ACC112 (cell line): ENCODE results near the gene SAMD14.

Experiments
- H2AFZ ChIP-seq: fragments of 200-600 bp; sonication (generic); one replicate; pipeline ENCODE4 v1.6.0; 2017; ENCODE audit warnings: antibody characterized with exemption, low read length; ENCODE audit not compliant: unreplicated experiment
- H3K27ac ChIP-seq: fragments of 200-600 bp; sonication (generic); 2 replicates; pipeline ENCODE4 v1.5.1; 2014; ENCODE audit warnings: low read depth, mild to moderate bottlenecking, antibody characterized with exemption, low read length, moderate library complexity
- H3K27me3 ChIP-seq: fragments of 200-600 bp; sonication (generic); 2 replicates; pipeline ENCODE4 v1.6.1; 2014; ENCODE audit warnings: mild to moderate bottlenecking, antibody characterized with exemption, low read length, moderate library complexity, mixed read lengths; ENCODE audit not compliant: insufficient read depth
- H3K36me3 ChIP-seq: fragments of 200-600 bp; sonication (generic); 2 replicates; pipeline ENCODE4 v1.6.1; 2016; ENCODE audit warnings: mild to moderate bottlenecking, antibody characterized with exemption, low read length, moderate library complexity, mixed read lengths; ENCODE audit not compliant: insufficient read depth
- H3K4me1 ChIP-seq: fragments of 200-600 bp; sonication (generic); one replicate; pipeline ENCODE4 v1.6.1; 2016; ENCODE audit warnings: low read length, mixed read lengths; ENCODE audit not compliant: insufficient read depth, unreplicated experiment, control insufficient read depth
- H3K4me3 ChIP-seq: fragments of 200-600 bp; sonication (generic); 2 replicates; pipeline ENCODE4 v1.5.1; 2014; ENCODE audit warnings: mild to moderate bottlenecking, low read depth, low read length
- H3K79me2 ChIP-seq: fragments of 200-600 bp; sonication (generic); one replicate; pipeline ENCODE4 v1.6.0; 2016; ENCODE audit warnings: low read length; ENCODE audit not compliant: control insufficient read depth, unreplicated experiment, insufficient read depth

Gene SAMD14

GRCh38 chr17:50128441-50129352, 1.3 kb downstream of the SAMD14 start:
- Histone ChIP-seq H3K27me3 (peaks cover 12% of the 10 kb centered on the region; the same call in 1 of the 2 replicates), H3K4me1 (peaks cover 25% of the 10 kb centered on the region), H3K27ac (no peak overlapping the region), H2AFZ (no peak overlapping the region), H3K4me3 (peak overlapping the region; percentile 83), H3K36me3 (no peaks in the 10 kb centered on the region), H3K79me2 (no peaks in the 10 kb centered on the region)

- no peak overlapping the region for H3K27ac ChIP-seq
- no peak overlapping the region for H3K4me3 ChIP-seq
- H3K27me3 ChIP-seq: peaks cover 12% of the 10 kb centered on the region; the same call in 1 of the 2 replicates
- H3K36me3 ChIP-seq: no peaks in the 10 kb centered on the region
- no peaks in the 10 kb centered on the region for H3K79me2 ChIP-seq
- H2AFZ ChIP-seq: no peak overlapping the region
- peaks cover 16% of the 10 kb centered on the region for H3K4me1 ChIP-seq
Measured at GRCh38 chr17:50127697-50128361, 2.1 kb downstream of the SAMD14 start.

DNA sequence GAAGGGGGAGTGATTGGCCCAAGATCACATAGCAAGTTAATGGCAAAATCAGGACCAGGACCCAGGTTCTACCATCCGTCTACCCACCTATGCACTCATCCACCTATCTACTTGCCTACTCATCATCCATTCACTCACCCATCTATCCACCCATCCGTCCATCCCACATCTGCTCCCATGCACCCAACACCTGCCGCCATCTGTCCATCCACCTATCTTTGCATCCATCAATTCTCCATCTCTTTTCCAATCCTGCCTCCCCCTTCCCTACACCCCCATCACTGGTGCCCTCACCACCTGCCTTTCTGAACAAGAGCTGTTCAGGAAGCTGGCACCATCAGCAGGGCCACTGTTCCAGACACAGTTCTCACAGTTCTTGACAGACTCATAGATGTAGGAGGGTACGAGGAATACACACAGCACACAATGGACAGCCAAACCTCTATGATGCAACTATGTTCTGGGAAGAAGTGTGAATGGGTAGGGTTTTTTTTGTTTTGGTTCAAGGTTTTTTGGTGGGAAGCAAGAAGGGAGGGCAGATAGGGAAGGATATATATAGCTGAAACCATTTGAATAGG, 4.5 kb downstream of the SAMD14 start:
- H3K36me3 ChIP-seq: no peaks in the 10 kb centered on the region
- no peaks in the 10 kb centered on the region for H3K79me2 ChIP-seq
- H3K27me3 ChIP-seq: peaks cover 12% of the 10 kb centered on the region; the same call in 1 of the 2 replicates
- H3K4me3 ChIP-seq: no peak overlapping the region
- H3K27ac ChIP-seq: no peak overlapping the region
- no peak overlapping the region for H2AFZ ChIP-seq
- H3K4me1 ChIP-seq: peaks cover 11% of the 10 kb centered on the region

GRCh38 chr17:50123649-50124349, 6.2 kb downstream of the SAMD14 start:
- Histone ChIP-seq H3K36me3 (no peaks in the 10 kb centered on the region), H3K4me3 (no peak overlapping the region), H3K79me2 (no peaks in the 10 kb centered on the region), H3K4me1 (peaks cover 6% of the 10 kb centered on the region), H2AFZ (no peak overlapping the region), H3K27me3 (peaks cover 14% of the 10 kb centered on the region; the same call in 1 of the 2 replicates), H3K27ac (no peak overlapping the region)

GRCh38 chr17:50122945-50123344, 7.0 kb downstream of the SAMD14 start:
- Histone ChIP-seq H3K4me3 (no peak overlapping the region), H3K79me2 (no peaks in the 10 kb centered on the region), H2AFZ (no peak overlapping the region), H3K27ac (no peak overlapping the region), H3K27me3 (peaks cover 15% of the 10 kb centered on the region; the same call in 1 of the 2 replicates), H3K4me1 (peaks cover 4% of the 10 kb centered on the region), H3K36me3 (no peaks in the 10 kb centered on the region)

- no peaks in the 10 kb centered on the region for H3K36me3 ChIP-seq
- H3K27me3 ChIP-seq: peaks cover 18% of the 10 kb centered on the region; the same call in 1 of the 2 replicates
- H3K79me2 ChIP-seq: no peaks in the 10 kb centered on the region
- no peaks in the 10 kb centered on the region for H3K4me1 ChIP-seq
- H2AFZ ChIP-seq: no peak overlapping the region
- no peak overlapping the region for H3K27ac ChIP-seq
- H3K4me3 ChIP-seq: no peak overlapping the region
Measured at GRCh38 chr17:50120475-50121253, 9.3 kb downstream of the SAMD14 start.

GRCh38 chr17:50118828-50119218, 11.1 kb downstream of the SAMD14 start:
- no peak overlapping the region for H2AFZ ChIP-seq
- no peaks in the 10 kb centered on the region for H3K36me3 ChIP-seq
- H3K79me2 ChIP-seq: no peaks in the 10 kb centered on the region
- peaks cover 18% of the 10 kb centered on the region; the same call in 1 of the 2 replicates for H3K27me3 ChIP-seq
- no peak overlapping the region for H3K4me3 ChIP-seq
- H3K4me1 ChIP-seq: no peaks in the 10 kb centered on the region
- no peak overlapping the region for H3K27ac ChIP-seq

GRCh38 chr17:50118076-50118827, 11.7 kb downstream of the SAMD14 start:
- H3K27me3 ChIP-seq: peaks cover 18% of the 10 kb centered on the region; the same call in 1 of the 2 replicates

GRCh38 chr17:50117202-50118051, 12.5 kb downstream of the SAMD14 start:
- Histone ChIP-seq H3K4me1 (no peaks in the 10 kb centered on the region), H3K4me3 (no peak overlapping the region), H2AFZ (no peak overlapping the region), H3K79me2 (no peaks in the 10 kb centered on the region), H3K36me3 (no peaks in the 10 kb centered on the region), H3K27me3 (peaks cover 18% of the 10 kb centered on the region; the same call in 1 of the 2 replicates), H3K27ac (no peak overlapping the region)

More at GRCh38 chr17:50118076-50118827, 11.7 kb downstream of the SAMD14 start:
- Histone ChIP-seq H3K27ac (no peak overlapping the region), H3K4me1 (no peaks in the 10 kb centered on the region), H3K79me2 (no peaks in the 10 kb centered on the region), H2AFZ (no peak overlapping the region), H3K4me3 (no peak overlapping the region), H3K36me3 (no peaks in the 10 kb centered on the region)
